K562 (cell line): ENCODE results near the gene NUP205. TPM values are rescaled to one million over a fixed set of nuclear protein-coding genes. Genes with fewer than 3 reads are reported as not detected.

Experiments used
- ATAC-seq: fragments of 200-7000 bp; cut with Tn5 transposase; 3 replicates; pipeline ENCODE4 v1.9.1; 2020; ENCODE audit warnings: moderate library complexity
- BruUV-seq: library from RNA; stranded (reverse); fragments of 400-500 nt; replicated peaks from 2 replicates; lab custom pipeline; 2021; lab: Mats Ljungman, UMichigan
- CTCF ChIA-PET: fragments of 300-600 bp; formaldehyde crosslinking; extraction: SDS; loops from one replicate; lab custom pipeline; 2021; ENCODE audit warnings: low intra/inter-chr PET ratio; lab: Yijun Ruan, JAX
- POLR2A ChIA-PET: fragments of 300-600, 350-650 bp; sonication (Branson Sonifier 250); formaldehyde crosslinking; extraction: SDS; loops from one replicate; lab custom pipeline; 2021; ENCODE audit warnings: antibody characterized with exemption, inconsistent platforms; lab: Yijun Ruan, JAX
- DNase-seq, 4 experiments: peaks; one replicate each; pipeline versions ENCODE4 v3.0.0 to v3.0.0-alpha.2; 2011 to 2018; ENCODE audit warnings: low spot score in 3 of 4, mixed read lengths in 3 of 4; ENCODE audit errors: extremely low read depth in 1 of 4
- FAIRE-seq: peaks from 2 replicates; lab custom pipeline; 2011; peaks lifted over from hg19 to GRCh38; lab: Jason Lieb, UNC
- H2AFZ ChIP-seq: 2 replicates; pipeline ENCODE4 v1.6.0; 2011; ENCODE audit warnings: low read depth, low read length, control low read depth, inconsistent platforms
- H3K27ac ChIP-seq: fragments of 200-600 bp; 3 replicates; pipeline ENCODE4 v1.8.0; 2011; ENCODE audit warnings: low read depth, mild to moderate bottlenecking, control low read depth, inconsistent platforms, low read length, moderate library complexity, mixed read lengths; ENCODE audit errors: extremely low read depth
- H3K27me3 ChIP-seq, 2 experiments: fragments of 300-600 bp in 1 of 2; 2 replicates in 1 of 2; 3 replicates in 1 of 2; pipeline versions ENCODE4 v1.6.0 to v1.8.0; 2011; ENCODE audit warnings: inconsistent platforms in 2 of 2, low read length in 2 of 2, mild to moderate bottlenecking in 1 of 2, mixed read lengths in 1 of 2, moderate library complexity in 1 of 2; ENCODE audit not compliant: control insufficient read depth in 2 of 2, insufficient read depth in 2 of 2
- H3K36me3 ChIP-seq: fragments of 300-600 bp; 3 replicates; pipeline ENCODE4 v1.8.0; 2011; ENCODE audit warnings: mild to moderate bottlenecking, low read length, inconsistent platforms; ENCODE audit not compliant: control insufficient read depth, insufficient read depth
- H3K4me1 ChIP-seq, 2 experiments: fragments of 200-600 bp in 1 of 2; replicated peaks in 1 of 2; 2 replicates in 1 of 2; 3 replicates in 1 of 2; pipeline versions ENCODE4 v1.5.1 to v1.8.0; 2011; ENCODE audit warnings: inconsistent platforms in 2 of 2, low read length in 2 of 2, mild to moderate bottlenecking in 1 of 2, mixed read lengths in 1 of 2, moderate library complexity in 1 of 2; ENCODE audit not compliant: control insufficient read depth in 2 of 2, insufficient read depth in 2 of 2
- H3K4me2 ChIP-seq: 2 replicates; pipeline ENCODE4 v1.6.1; 2011; ENCODE audit warnings: low read length, control low read depth, inconsistent platforms, mixed read lengths; ENCODE audit not compliant: insufficient read depth
- H3K4me3 ChIP-seq: fragments of 200-600 bp; sonication (generic), shearing (Covaris generic); 2 replicates; pipeline ENCODE4 v1.5.1; 2016; ENCODE audit warnings: control low read depth, inconsistent platforms
- H3K79me2 ChIP-seq: fragments of 200-600 bp; 3 replicates; pipeline ENCODE4 v1.8.0; 2011; ENCODE audit warnings: low read length, inconsistent platforms; ENCODE audit not compliant: control insufficient read depth, insufficient read depth
- H3K9ac ChIP-seq, 2 experiments: 2 replicates each; pipeline versions ENCODE4 v1.6.0 to v1.6.1; 2011; ENCODE audit warnings: low read depth in 2 of 2, low read length in 2 of 2, control low read depth in 1 of 2, inconsistent platforms in 1 of 2, mild to moderate bottlenecking in 1 of 2, mixed read lengths in 1 of 2; ENCODE audit not compliant: insufficient read depth in 1 of 2
- H3K9me1 ChIP-seq: one replicate; pipeline ENCODE4 v1.6.0; 2011; ENCODE audit warnings: inconsistent platforms, mild to moderate bottlenecking, low read length, moderate library complexity; ENCODE audit not compliant: control insufficient read depth, insufficient read depth
- H3K9me3 ChIP-seq: replicated peaks from 2 replicates; pipeline ENCODE4 v1.5.1; 2011; ENCODE audit warnings: low read depth, low read length, inconsistent platforms; ENCODE audit not compliant: control insufficient read depth, insufficient read depth
- H4K20me1 ChIP-seq: replicated peaks from 2 replicates; pipeline ENCODE4 v1.6.1; 2011; ENCODE audit warnings: low read length, inconsistent platforms, mixed read lengths; ENCODE audit not compliant: control insufficient read depth, insufficient read depth
- CEBPB ChIP-seq: fragments of 450-650 bp; IDR thresholded peaks from 2 replicates; pipeline ENCODE4 v1.6.1; 2016; ENCODE audit warnings: missing genetic modification characterization, missing compliant biosample characterization
- CEBPG ChIP-seq, 3 experiments: fragments of 200-800 bp in 1 of 3; sonication (Bioruptor generic) in 1 of 3; sonication (generic) in 1 of 3; formaldehyde crosslinking in 1 of 3; IDR thresholded peaks in 2 of 3; conservative IDR thresholded peaks in 1 of 3; 2 replicates each; pipeline versions ENCODE4 v1.6.1 to v1.8.0; 2016 to 2022; ENCODE audit warnings: missing compliant biosample characterization in 2 of 3, missing genetic modification characterization in 2 of 3, mild to moderate bottlenecking in 1 of 3, missing genetic modification reagents in 1 of 3
- HEY1 ChIP-seq: fragments of 250-450 bp; sonication (Bioruptor Pico); IDR thresholded peaks from 2 replicates; pipeline ENCODE4 v1.5.0; 2020; ENCODE audit warnings: mild to moderate bottlenecking, moderate library complexity, borderline replicate concordance
- NFIC ChIP-seq: fragments of 450-650 bp; IDR thresholded peaks from 2 replicates; pipeline ENCODE4 v1.6.1; 2017; ENCODE audit warnings: mild to moderate bottlenecking, inconsistent platforms
- PTTG1 ChIP-seq: fragments of 450-650 bp; IDR thresholded peaks from 2 replicates; pipeline ENCODE4 v1.6.1; 2016; ENCODE audit warnings: low read depth, mild to moderate bottlenecking, missing genetic modification characterization, missing compliant biosample characterization
- RBM25 ChIP-seq: fragments of 200-400 bp; formaldehyde crosslinking; IDR thresholded peaks from 2 replicates; pipeline ENCODE4 v1.6.1; 2018; ENCODE audit warnings: low read length, low read depth, moderate library complexity; ENCODE audit not compliant: severe bottlenecking
- ZNF24 ChIP-seq: fragments of 450-650 bp; IDR thresholded peaks from 2 replicates; pipeline ENCODE4 v1.6.1; 2016
- ZNF384 ChIP-seq: IDR thresholded peaks from 2 replicates; pipeline ENCODE4 v1.6.1; 2012; ENCODE audit warnings: low read depth, low read length, improper control_type of control experiment
- WGBS: fragments of 100-300 bp; shearing (Covaris generic); methylation state at CpG from one replicate; pipeline ENCODE4 v1.1.6; 2016; ENCODE audit warnings: low coverage, mixed read lengths; ENCODE audit not compliant: insufficient coverage; ENCODE audit errors: missing lambda C conversion rate; 5-methylcytosine and 5-hydroxymethylcytosine counted together
- in situ Hi-C: fragments of 300-500 bp; cut with MboI; formaldehyde crosslinking; loops from 4 replicates; pipeline ENCODE4 v1.15.0; 2018; ENCODE audit warnings: inconsistent platforms, mixed read lengths
- intact Hi-C: fragments of 100-400 bp; cut with micrococcal nuclease; formaldehyde crosslinking; loops from 2 replicates; pipeline ENCODE4 v1.14.2; 2022
- polyA plus RNA-seq, 8 experiments: library from polyadenylated mRNA; depleted of rRNA in 4 of 8; stranded (reverse) in 5 of 8; unstranded in 3 of 8; fragments of >200 nt; fragmentation: Nextera tagmentation in 2 of 8; fragmentation: Illumina TruSeq in 1 of 8; extraction: Ambion mirVana in 2 of 8; extraction: Trizol in 1 of 8; gene quantifications; 2 replicates each; pipeline versions ENCODE4 v1.2.1 to v1.2.3, GENCODE V29; 2011 to 2014; ENCODE audit warnings: inconsistent platforms in 1 of 8, missing spikeins in 1 of 8
- total RNA-seq, 7 experiments: library from RNA; depleted of rRNA in 6 of 7; stranded (reverse); fragments of >200 nt in 6 of 7; fragmentation: Illumina TruSeq in 2 of 7; extraction: Trizol in 2 of 7; gene quantifications; 2 replicates each; pipeline versions ENCODE4 v1.2.1 to v1.2.3, GENCODE V29; 2011 to 2021; ENCODE audit warnings: low replicate concordance in 1 of 7
- TF ChIP-seq, protein P1 (sequence below): sonication (generic); formaldehyde crosslinking; IDR thresholded peaks from 2 replicates; pipeline ENCODE4 v1.8.1; 2023; ENCODE audit warnings: missing genetic modification reagents, mild to moderate bottlenecking, borderline replicate concordance

Gene NUP205
- total and polyA plus RNA-seq, 9 of the 15 experiments (the other 6 are each of a cell fraction or from before 2014, with no cell fraction given) = 101 to 282 (median 193) TPM

DNA sequence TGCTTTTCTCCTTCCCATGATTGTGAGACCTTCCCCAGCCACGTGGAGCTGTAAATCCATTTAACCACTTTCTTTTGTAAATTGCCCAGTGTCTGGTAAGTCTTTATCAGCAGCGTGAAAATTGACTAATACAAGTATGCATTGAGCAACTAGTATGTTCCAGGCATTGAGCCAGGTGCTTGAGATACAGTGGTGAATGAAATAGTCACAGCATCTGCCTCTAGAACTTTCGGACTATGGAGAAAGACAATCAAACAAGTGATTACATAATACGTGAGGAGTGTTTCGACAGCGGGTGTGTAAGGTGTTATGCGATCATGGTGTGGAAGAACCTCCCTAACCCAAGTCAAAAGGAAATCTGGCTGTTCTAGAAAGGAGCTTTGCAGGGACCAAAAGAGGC, 21.6 kb upstream of the NUP205 start:
- Histone ChIP-seq H3K4me1 (no peaks in the 10 kb centered on the region; a peak in 3 of 5 replicates), H4K20me1 (no peaks in the 10 kb centered on the region; the same call in 1 of the 2 replicates), H3K9me3 (0 out of 2 replicates have a peak, but pooled peaks cover 2% of the 10 kb centered on the region), H3K27ac (no peak overlapping the region), H3K79me2 (no peaks in the 10 kb centered on the region), H3K27me3 (peaks cover 3 to 8% of the 10 kb centered on the region in 2 experiments; a peak in 3 of 5 replicates), H2AFZ (no peak overlapping the region), H3K9me1 (no peaks in the 10 kb centered on the region), H3K4me2 (no peak overlapping the region), H3K9ac (no peak overlapping the region), H3K36me3 (no peaks in the 10 kb centered on the region), H3K4me3 (no peak overlapping the region)
- DNase-seq (no peak), FAIRE-seq (no peak), ATAC-seq (0 out of 3 replicates have a peak, but pooled peaks have one; percentile 25)
- in situ Hi-C loops (no loop called here), intact Hi-C loops (no loop called here)
- TF ChIP-seq CEBPB (tag) (peak; percentile 90), ZNF384 (no peak), RBM25 (peak; percentile 34), CEBPG (CRISPR knock-in tag; IDR thresholded peaks at IDR 0.05) (0 out of 2 replicates have a peak, but pooled peaks have one; percentile 26), CEBPG (tag; conservative IDR thresholded peaks at IDR 0.05 in 1 of 2, IDR thresholded peaks at IDR 0.05 in 1 of 2) (peak; percentile 64 to 65), ZNF24 (no peak), PTTG1 (tag) (no peak), HEY1 (no peak), NFIC (0 out of 2 replicates have a peak, but pooled peaks have one; percentile 8)
- TF ChIP-seq, protein P1, sequence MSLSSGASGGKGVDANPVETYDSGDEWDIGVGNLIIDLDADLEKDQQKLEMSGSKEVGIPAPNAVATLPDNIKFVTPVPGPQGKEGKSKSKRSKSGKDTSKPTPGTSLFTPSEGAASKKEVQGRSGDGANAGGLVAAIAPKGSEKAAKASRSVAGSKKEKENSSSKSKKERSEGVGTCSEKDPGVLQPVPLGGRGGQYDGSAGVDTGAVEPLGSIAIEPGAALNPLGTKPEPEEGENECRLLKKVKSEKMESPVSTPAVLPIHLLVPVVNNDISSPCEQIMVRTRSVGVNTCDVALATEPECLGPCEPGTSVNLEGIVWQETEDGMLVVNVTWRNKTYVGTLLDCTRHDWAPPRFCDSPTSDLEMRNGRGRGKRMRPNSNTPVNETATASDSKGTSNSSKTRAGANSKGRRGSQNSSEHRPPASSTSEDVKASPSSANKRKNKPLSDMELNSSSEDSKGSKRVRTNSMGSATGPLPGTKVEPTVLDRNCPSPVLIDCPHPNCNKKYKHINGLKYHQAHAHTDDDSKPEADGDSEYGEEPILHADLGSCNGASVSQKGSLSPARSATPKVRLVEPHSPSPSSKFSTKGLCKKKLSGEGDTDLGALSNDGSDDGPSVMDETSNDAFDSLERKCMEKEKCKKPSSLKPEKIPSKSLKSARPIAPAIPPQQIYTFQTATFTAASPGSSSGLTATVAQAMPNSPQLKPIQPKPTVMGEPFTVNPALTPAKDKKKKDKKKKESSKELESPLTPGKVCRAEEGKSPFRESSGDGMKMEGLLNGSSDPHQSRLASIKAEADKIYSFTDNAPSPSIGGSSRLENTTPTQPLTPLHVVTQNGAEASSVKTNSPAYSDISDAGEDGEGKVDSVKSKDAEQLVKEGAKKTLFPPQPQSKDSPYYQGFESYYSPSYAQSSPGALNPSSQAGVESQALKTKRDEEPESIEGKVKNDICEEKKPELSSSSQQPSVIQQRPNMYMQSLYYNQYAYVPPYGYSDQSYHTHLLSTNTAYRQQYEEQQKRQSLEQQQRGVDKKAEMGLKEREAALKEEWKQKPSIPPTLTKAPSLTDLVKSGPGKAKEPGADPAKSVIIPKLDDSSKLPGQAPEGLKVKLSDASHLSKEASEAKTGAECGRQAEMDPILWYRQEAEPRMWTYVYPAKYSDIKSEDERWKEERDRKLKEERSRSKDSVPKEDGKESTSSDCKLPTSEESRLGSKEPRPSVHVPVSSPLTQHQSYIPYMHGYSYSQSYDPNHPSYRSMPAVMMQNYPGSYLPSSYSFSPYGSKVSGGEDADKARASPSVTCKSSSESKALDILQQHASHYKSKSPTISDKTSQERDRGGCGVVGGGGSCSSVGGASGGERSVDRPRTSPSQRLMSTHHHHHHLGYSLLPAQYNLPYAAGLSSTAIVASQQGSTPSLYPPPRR = no peak
- no TSS peak for BruUV-seq
- CTCF ChIA-PET = no interaction called here
- POLR2A ChIA-PET = interaction anchor here (3.1 kb wide), 1 partner anchor 13 kb away, joined by 9 read pairs; no protein-coding TSS in a partner anchor
- 56% methylated on average over 7 of the region's 7 CpGs for WGBS
